ENCODE measurements around the gene NELL1.

NELL1 gene

DNA sequence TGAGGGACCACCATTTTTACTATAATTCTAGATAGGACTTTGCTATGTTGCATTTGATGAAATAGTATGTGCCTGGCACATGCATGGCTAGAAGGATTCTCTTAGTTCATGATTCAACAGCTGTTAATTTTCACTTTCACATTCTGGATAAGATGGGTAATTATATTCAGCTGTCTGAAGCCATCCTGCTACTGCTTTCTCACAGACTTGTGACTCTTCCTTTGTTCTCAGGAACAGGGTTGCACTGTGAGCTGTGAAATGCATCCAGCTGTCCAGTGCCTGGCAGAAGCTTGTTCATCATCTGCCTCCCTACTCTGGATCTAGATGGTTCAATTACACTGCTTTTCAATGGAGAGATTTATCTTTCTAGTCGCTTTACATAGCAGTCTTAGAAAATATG is 913.4 kb downstream of the NELL1 start:
- TF ChIP-seq SIN3A (IDR thresholded peaks at IDR 0.05; ENCODE audit: borderline replicate concordance, insufficient read depth, low read length) (no peak), TAF1 (IDR thresholded peaks at IDR 0.05; ENCODE audit: borderline replicate concordance, insufficient read depth, low read length) (no peak), FOXP2 (optimal IDR thresholded peaks at IDR 0.05; ENCODE audit: borderline replicate concordance, extremely low read depth, extremely low read length, insufficient read depth) (no peak), POLR2AphosphoS5 (IDR thresholded peaks at IDR 0.05; ENCODE audit: low read depth, low read length) (no peak)
- TF ChIP-seq, protein P1, sequence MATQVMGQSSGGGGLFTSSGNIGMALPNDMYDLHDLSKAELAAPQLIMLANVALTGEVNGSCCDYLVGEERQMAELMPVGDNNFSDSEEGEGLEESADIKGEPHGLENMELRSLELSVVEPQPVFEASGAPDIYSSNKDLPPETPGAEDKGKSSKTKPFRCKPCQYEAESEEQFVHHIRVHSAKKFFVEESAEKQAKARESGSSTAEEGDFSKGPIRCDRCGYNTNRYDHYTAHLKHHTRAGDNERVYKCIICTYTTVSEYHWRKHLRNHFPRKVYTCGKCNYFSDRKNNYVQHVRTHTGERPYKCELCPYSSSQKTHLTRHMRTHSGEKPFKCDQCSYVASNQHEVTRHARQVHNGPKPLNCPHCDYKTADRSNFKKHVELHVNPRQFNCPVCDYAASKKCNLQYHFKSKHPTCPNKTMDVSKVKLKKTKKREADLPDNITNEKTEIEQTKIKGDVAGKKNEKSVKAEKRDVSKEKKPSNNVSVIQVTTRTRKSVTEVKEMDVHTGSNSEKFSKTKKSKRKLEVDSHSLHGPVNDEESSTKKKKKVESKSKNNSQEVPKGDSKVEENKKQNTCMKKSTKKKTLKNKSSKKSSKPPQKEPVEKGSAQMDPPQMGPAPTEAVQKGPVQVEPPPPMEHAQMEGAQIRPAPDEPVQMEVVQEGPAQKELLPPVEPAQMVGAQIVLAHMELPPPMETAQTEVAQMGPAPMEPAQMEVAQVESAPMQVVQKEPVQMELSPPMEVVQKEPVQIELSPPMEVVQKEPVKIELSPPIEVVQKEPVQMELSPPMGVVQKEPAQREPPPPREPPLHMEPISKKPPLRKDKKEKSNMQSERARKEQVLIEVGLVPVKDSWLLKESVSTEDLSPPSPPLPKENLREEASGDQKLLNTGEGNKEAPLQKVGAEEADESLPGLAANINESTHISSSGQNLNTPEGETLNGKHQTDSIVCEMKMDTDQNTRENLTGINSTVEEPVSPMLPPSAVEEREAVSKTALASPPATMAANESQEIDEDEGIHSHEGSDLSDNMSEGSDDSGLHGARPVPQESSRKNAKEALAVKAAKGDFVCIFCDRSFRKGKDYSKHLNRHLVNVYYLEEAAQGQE (IDR thresholded peaks at IDR 0.05; ENCODE audit: insufficient read depth in 1 of 2, low read depth in 2 of 2, low read length in 2 of 2), result no peak

DNA sequence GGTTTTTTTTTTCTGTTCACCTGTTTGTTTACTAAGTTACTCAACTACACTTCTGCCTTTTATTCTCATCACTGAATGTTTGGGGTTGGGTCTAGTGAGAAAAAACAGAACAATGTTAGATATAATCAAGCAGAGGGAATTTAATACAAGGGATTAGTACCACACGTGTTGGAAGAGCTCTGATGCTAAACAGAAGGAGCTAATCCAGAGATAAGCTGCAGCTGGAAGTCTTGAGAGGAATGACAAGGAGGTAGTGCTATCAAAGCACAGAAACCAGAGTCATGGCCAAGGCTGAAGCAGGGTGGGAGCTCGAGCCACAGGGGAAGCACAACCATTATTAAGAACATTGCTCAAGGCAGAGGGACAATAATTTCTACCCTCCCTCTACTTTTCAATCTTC is 919.4 kb downstream of the NELL1 start:
- TF ChIP-seq SIN3A (IDR thresholded peaks at IDR 0.05; ENCODE audit: borderline replicate concordance, insufficient read depth, low read length) (no peak), POLR2AphosphoS5 (IDR thresholded peaks at IDR 0.05; ENCODE audit: low read depth, low read length) (no peak), FOXP2 (optimal IDR thresholded peaks at IDR 0.05; ENCODE audit: borderline replicate concordance, extremely low read depth, extremely low read length, insufficient read depth) (no peak)

DNA sequence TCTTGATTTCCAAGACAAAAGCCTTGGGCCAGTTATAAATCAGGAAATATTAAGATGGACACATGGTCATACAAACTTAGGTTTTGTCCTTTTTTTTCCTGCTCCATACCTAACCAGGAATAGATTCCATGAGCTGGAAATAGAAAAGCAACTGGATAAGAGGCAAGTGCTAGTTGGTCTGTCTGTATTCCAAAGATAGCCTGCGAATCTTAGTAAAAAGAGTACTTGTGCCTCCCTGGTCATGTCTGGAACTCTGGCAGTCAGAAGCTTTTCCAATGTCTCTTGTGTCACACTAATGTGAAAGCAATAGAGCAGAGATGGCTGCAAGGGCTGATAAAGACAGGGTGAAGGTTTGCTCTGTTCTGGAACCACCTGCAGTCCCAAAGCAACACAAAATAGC is 933.3 kb downstream of the NELL1 start:
- no peak for TF ChIP-seq FOXP2 (optimal IDR thresholded peaks at IDR 0.05; ENCODE audit: borderline replicate concordance, extremely low read depth, extremely low read length, insufficient read depth)
- no peak for TF ChIP-seq TAF1 (IDR thresholded peaks at IDR 0.05; ENCODE audit: borderline replicate concordance, insufficient read depth, low read length)
- no peak for TF ChIP-seq SIN3A (IDR thresholded peaks at IDR 0.05; ENCODE audit: borderline replicate concordance, insufficient read depth, low read length)
- TF ChIP-seq, protein P1 (IDR thresholded peaks at IDR 0.05; ENCODE audit: insufficient read depth in 1 of 2, low read depth in 2 of 2, low read length in 2 of 2), result no peak
- TF ChIP-seq POLR2AphosphoS5 (IDR thresholded peaks at IDR 0.05; ENCODE audit: low read depth, low read length), result no peak

DNA sequence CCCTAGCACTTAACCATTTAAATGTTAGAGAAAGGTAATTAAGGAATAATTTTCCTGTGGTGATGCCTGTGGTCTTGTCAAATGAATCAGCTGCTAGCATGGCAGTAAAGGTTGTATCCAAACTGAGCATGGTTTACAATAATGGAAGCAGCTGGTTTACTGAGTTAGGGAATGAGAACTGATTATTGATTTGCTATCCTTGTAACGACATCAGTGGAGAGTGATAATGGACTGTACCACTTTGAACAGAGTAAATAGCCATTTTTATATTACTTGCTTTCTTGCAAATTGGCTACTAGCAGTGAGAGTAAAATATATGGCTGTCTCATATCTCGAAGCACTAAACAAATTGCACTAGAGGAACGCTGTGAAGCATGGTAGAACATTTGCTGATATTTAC is 934.5 kb downstream of the NELL1 start:
- TF ChIP-seq SIN3A (IDR thresholded peaks at IDR 0.05; ENCODE audit: borderline replicate concordance, insufficient read depth, low read length) (no peak), TAF1 (IDR thresholded peaks at IDR 0.05; ENCODE audit: borderline replicate concordance, insufficient read depth, low read length) (no peak), POLR2AphosphoS5 (IDR thresholded peaks at IDR 0.05; ENCODE audit: low read depth, low read length) (no peak), FOXP2 (optimal IDR thresholded peaks at IDR 0.05; ENCODE audit: borderline replicate concordance, extremely low read depth, extremely low read length, insufficient read depth) (no peak)
- TF ChIP-seq, protein P1 (IDR thresholded peaks at IDR 0.05; ENCODE audit: insufficient read depth in 1 of 2, low read depth in 2 of 2, low read length in 2 of 2), result no peak

DNA sequence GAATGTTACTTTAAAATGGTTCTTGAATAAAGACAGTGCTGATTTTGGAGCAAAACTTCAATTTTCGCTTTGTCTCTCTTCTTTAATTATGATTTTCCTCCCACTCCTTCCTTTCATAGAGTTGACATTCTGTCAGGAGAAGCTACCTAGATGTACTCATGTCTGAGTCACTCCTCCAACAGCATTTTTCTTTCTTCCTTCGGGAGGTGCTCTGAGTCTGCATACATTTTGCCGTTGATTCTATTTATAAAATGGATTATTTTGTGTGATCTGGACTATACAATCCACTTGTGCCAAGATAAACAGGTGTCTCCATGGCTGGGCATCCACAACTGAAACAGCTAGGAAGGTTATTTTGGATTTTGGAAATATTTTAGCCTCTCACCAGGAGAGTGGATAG is 935.2 kb downstream of the NELL1 start:
- no peak for TF ChIP-seq FOXP2 (optimal IDR thresholded peaks at IDR 0.05; ENCODE audit: borderline replicate concordance, extremely low read depth, extremely low read length, insufficient read depth)
- TF ChIP-seq, protein P1 (IDR thresholded peaks at IDR 0.05; ENCODE audit: insufficient read depth in 1 of 2, low read depth in 2 of 2, low read length in 2 of 2), result no peak
- TF ChIP-seq SIN3A (IDR thresholded peaks at IDR 0.05; ENCODE audit: borderline replicate concordance, insufficient read depth, low read length), result no peak
- no peak for TF ChIP-seq TAF1 (IDR thresholded peaks at IDR 0.05; ENCODE audit: borderline replicate concordance, insufficient read depth, low read length)
- no peak for TF ChIP-seq POLR2AphosphoS5 (IDR thresholded peaks at IDR 0.05; ENCODE audit: low read depth, low read length)
